Esophagus squamous epithelium (tissue), 5 donors: ENCODE measurements around the gene SAMD11. TPM values are rescaled to one million over a fixed set of nuclear protein-coding genes. Genes with fewer than 3 reads are reported as not detected.

Experiments used
- DNase-seq: peaks from one replicate; lab custom pipeline; 2025; lab: John Stamatoyannopoulos, UW
- H3K27ac ChIP-seq, 4 donors: fragments of 200-600 bp; sonication (generic); one replicate each; pipeline ENCODE4 v1.5.1; 2016 to 2019; ENCODE audit warnings: mild to moderate bottlenecking in 1 of 4
- H3K27me3 ChIP-seq, 4 donors: fragments of 200-600 bp; sonication (generic); 1 replicate in 3 of 4; 2 replicates in 1 of 4; pipeline versions ENCODE4 v1.5.1 to v1.6.0; 2017 to 2021; ENCODE audit warnings: antibody characterized with exemption in 1 of 4
- H3K36me3 ChIP-seq, 3 donors: fragments of 200-600 bp; sonication (generic); one replicate each; pipeline ENCODE4 v1.5.1; 2016 to 2019
- H3K4me1 ChIP-seq, 3 donors: fragments of 200-600 bp; sonication (generic); one replicate each; pipeline ENCODE4 v1.5.1; 2017 to 2019
- H3K4me3 ChIP-seq, 4 donors: fragments of 200-600 bp; sonication (generic); 1 replicate in 3 of 4; 2 replicates in 1 of 4; pipeline ENCODE4 v1.5.1; 2016 to 2019; ENCODE audit warnings: mild to moderate bottlenecking in 2 of 4, moderate library complexity in 1 of 4
- H3K9me3 ChIP-seq, 3 donors: fragments of 200-600 bp; sonication (generic); one replicate each; pipeline ENCODE4 v1.5.1; 2016 to 2019
- CTCF ChIP-seq, 6 experiments: fragments of 450-650 bp in 4 of 6; fragments of 200-600 bp in 2 of 6; sonication (generic) in 2 of 6; IDR thresholded peaks; one replicate each; pipeline ENCODE4 v1.5.1; 2016 to 2019; ENCODE audit warnings: antibody characterized with exemption in 6 of 6, mild to moderate bottlenecking in 4 of 6, moderate library complexity in 4 of 6
- POLR2A ChIP-seq, 4 donors: fragments of 450-650 bp; IDR thresholded peaks; one replicate each; pipeline ENCODE4 v1.6.1; 2017; ENCODE audit warnings: antibody characterized with exemption in 4 of 4, mild to moderate bottlenecking in 4 of 4, moderate library complexity in 3 of 4
- WGBS, 2 donors: methylation state at CpG; one replicate each; pipeline ENCODE4 v1.1.5; 2018; 5-methylcytosine and 5-hydroxymethylcytosine counted together
- intact Hi-C: fragments of 100-400 bp; cut with DNase I; formaldehyde crosslinking; loops from one replicate; pipeline ENCODE4 v1.15.0; 2022
- total RNA-seq, 4 donors: library from RNA; depleted of rRNA; stranded (reverse); fragments of >200 nt; gene quantifications; one replicate each; pipeline ENCODE4 v1.1.0, GENCODE V29; 2016
- donor health status: DM: yes; HTN: yes; CAD: no.

Gene SAMD11
- total RNA-seq, 4 donors from 2014 or later, result 0.48 to 0.95 (median 0.57) TPM; not detected in 1

DNA sequence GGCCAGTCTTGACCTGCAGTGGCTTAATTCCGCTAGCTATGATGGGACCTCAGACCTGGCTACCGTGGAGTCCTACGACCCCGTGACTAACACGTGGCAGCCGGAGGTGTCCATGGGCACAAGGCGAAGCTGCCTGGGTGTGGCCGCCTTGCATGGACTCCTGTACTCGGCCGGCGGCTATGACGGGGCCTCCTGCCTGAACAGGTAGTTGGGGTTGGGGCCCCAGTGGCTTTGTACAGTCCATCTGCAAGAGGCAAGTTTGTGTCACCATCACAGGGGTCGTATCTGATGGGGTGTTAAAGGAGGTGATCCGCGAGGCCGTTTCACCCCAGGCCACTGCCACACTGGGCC, 39.6 kb downstream of the SAMD11 start:
- Histone ChIP-seq H3K9me3 (no peaks in the 10 kb centered on the region), H3K4me1 (peaks cover 35 to 73% (median 40%) of the 10 kb centered on the region in 3 donors), H3K27me3 (peaks cover 0 to 19% (median 0%) of the 10 kb centered on the region in 4 donors), H3K27ac (no peak overlapping the region), H3K36me3 (peaks cover 0 to 34% (median 10%) of the 10 kb centered on the region in 3 donors), H3K4me3 (no peak overlapping the region)
- WGBS, 2 donors, result no CpG with 5 or more reads among the region's 16 CpGs
- TF ChIP-seq CTCF (IDR thresholded peaks at IDR 0.05), result no peak
- TF ChIP-seq POLR2A (IDR thresholded peaks at IDR 0.05), result no peak
- intact Hi-C loops, result no loop called here
- DNase-seq, result no peak

GRCh38 chr1:963746-964525, 40.2 kb downstream of the SAMD11 start:
- H3K9me3 ChIP-seq, result no peaks in the 10 kb centered on the region
- peaks cover 0 to 34% (median 10%) of the 10 kb centered on the region in 3 donors for H3K36me3 ChIP-seq
- peaks cover 32 to 75% (median 40%) of the 10 kb centered on the region in 3 donors for H3K4me1 ChIP-seq
- intact Hi-C loops, result no loop called here
- H3K27ac ChIP-seq, result no peak overlapping the region
- H3K4me3 ChIP-seq, result no peak overlapping the region
- TF ChIP-seq POLR2A (IDR thresholded peaks at IDR 0.05) (no peak), CTCF (IDR thresholded peaks at IDR 0.05) (no peak)
- DNase-seq, result no peak
- peaks cover 0 to 25% (median 0%) of the 10 kb centered on the region in 4 donors for H3K27me3 ChIP-seq
- 86 to 90% methylated on average over 9 of the region's 47 CpGs for WGBS, 2 donors

DNA sequence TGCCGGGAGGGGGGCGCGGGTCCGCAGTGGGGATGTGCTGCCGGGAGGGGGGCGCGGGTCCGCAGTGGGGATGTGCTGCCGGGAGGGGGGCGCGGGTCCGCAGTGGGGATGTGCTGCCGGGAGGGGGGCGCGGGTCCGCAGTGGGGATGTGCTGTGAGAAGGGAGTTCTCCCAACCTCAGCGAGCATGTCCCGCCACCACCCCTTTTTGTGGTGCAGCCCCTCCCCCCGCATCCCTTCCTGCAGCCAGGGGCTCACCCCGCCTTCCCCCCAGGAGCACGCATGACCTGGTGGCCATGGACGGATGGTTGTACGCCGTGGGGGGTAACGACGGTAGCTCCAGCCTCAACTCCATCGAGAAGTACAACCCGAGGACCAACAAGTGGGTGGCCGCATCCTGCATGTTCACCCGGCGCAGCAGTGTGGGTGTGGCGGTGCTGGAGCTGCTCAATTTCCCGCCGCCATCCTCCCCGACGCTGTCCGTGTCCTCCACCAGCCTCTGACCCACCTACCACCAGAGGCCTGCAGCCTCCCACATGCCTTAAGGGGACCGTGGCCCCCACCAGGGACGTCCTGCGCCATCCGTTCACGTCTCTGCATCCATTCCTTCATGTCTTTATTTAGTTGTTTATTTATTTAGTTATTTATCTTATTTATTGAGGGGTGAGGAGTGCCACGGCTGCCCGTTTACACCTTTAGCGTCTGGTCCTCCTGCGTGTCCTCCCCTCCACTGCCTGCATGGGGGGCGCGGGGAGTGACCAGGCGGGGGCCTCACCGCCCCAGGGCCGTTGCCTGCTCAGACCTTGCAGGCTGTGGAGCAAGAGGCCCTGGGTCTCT, 41.2 kb downstream of the SAMD11 start:
- 87 to 90% methylated on average over 17 of the region's 51 CpGs for WGBS, 2 donors
- intact Hi-C loops, result no loop called here
- H3K9me3 ChIP-seq, result no peaks in the 10 kb centered on the region
- no peak for DNase-seq
- peak overlapping the region in 2 of 4 donors; percentile 98 for H3K27ac ChIP-seq
- TF ChIP-seq CTCF (IDR thresholded peaks at IDR 0.05) (no peak), POLR2A (IDR thresholded peaks at IDR 0.05) (no peak)
- peaks cover 0 to 19% (median 0%) of the 10 kb centered on the region in 4 donors for H3K27me3 ChIP-seq
- H3K4me3 ChIP-seq, result no peak overlapping the region
- H3K4me1 ChIP-seq, result peaks cover 27 to 78% (median 33%) of the 10 kb centered on the region in 3 donors
- H3K36me3 ChIP-seq, result peaks cover 0 to 34% (median 10%) of the 10 kb centered on the region in 3 donors

GRCh38 chr1:965526-966134, 41.9 kb downstream of the SAMD11 start:
- H3K4me3 ChIP-seq, result peak overlapping the region; percentile 72 to 83 (median 74)
- intact Hi-C loops, result no loop called here
- DNase-seq, result no peak

More at GRCh38 chr1:965526-966134, 41.9 kb downstream of the SAMD11 start:
- TF ChIP-seq CTCF (IDR thresholded peaks at IDR 0.05), result no peak
- peaks cover 0 to 26% (median under 1%) of the 10 kb centered on the region in 4 donors for H3K27me3 ChIP-seq
- H3K27ac ChIP-seq, result peak overlapping the region; percentile 91 to 99 (median 98)
- whole genome bisulfite sequencing, 2 donors, result 77 to 87% methylated on average over 4 to 16 of the region's 26 CpGs
- peaks cover 0 to 34% (median 10%) of the 10 kb centered on the region in 3 donors for H3K36me3 ChIP-seq
- H3K9me3 ChIP-seq, result no peaks in the 10 kb centered on the region
- peaks cover 23 to 80% (median 34%) of the 10 kb centered on the region in 3 donors for H3K4me1 ChIP-seq
